Stomach smooth muscle (tissue), 2 donors: ENCODE measurements around the gene LAX1.

Source experiments
- H3K27ac ChIP-seq: one replicate; pipeline ENCODE4 v1.7.0; 2013; ENCODE audit warnings: mild to moderate bottlenecking, low read length, inconsistent platforms
- H3K27me3 ChIP-seq, 2 donors: one replicate each; pipeline ENCODE4 v1.7.0; 2013; ENCODE audit warnings: low read length in 2 of 2; ENCODE audit not compliant: insufficient read depth in 2 of 2, control insufficient read depth in 1 of 2
- H3K36me3 ChIP-seq, 2 donors: one replicate each; pipeline ENCODE4 v1.7.0; 2013; ENCODE audit warnings: low read length in 2 of 2; ENCODE audit not compliant: control insufficient read depth in 2 of 2, insufficient read depth in 2 of 2
- H3K4me1 ChIP-seq: one replicate; pipeline ENCODE4 v1.7.0; 2013; ENCODE audit warnings: low read length; ENCODE audit not compliant: control insufficient read depth, insufficient read depth
- H3K4me3 ChIP-seq, 2 donors: one replicate each; pipeline ENCODE4 v1.7.0; 2013; ENCODE audit warnings: low read length in 2 of 2
- H3K9ac ChIP-seq, 2 donors: one replicate each; pipeline ENCODE4 v1.7.0; 2013; ENCODE audit warnings: low read length in 2 of 2, mild to moderate bottlenecking in 1 of 2
- H3K9me3 ChIP-seq, 2 donors: one replicate each; pipeline ENCODE4 v1.7.0; 2013; ENCODE audit warnings: low read length in 2 of 2; ENCODE audit not compliant: control insufficient read depth in 2 of 2
- donor health status: healthy.
- donor health status: Pancreatic carcinoma.

The LAX1 gene, protein sequence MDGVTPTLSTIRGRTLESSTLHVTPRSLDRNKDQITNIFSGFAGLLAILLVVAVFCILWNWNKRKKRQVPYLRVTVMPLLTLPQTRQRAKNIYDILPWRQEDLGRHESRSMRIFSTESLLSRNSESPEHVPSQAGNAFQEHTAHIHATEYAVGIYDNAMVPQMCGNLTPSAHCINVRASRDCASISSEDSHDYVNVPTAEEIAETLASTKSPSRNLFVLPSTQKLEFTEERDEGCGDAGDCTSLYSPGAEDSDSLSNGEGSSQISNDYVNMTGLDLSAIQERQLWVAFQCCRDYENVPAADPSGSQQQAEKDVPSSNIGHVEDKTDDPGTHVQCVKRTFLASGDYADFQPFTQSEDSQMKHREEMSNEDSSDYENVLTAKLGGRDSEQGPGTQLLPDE

GRCh38 chr1:203765029-203765837 is at the start of gene LAX1:
Gene LAX1 (plus strand): TSS chr1:203765183. CDS start chr1:203765566, 383 bp downstream.
- Histone ChIP-seq H3K27me3 (no peaks in the 10 kb centered on the region), H3K36me3 (no peaks in the 10 kb centered on the region), H3K4me3 (peak within 1 kb of the TSS in 1 of 2 donors; percentile 15), H3K9ac (no peak within 1 kb of the TSS), H3K27ac (no peak within 1 kb of the TSS), H3K9me3 (no peaks in the 10 kb centered on the region), H3K4me1 (peaks cover 9% of the 10 kb centered on the region)

- Histone ChIP-seq H3K27me3 (no peaks in the 10 kb centered on the region), H3K9ac (no peak overlapping the region), H3K36me3 (peaks cover 55 to 57% of the 10 kb centered on the region in 2 donors), H3K9me3 (no peaks in the 10 kb centered on the region), H3K4me3 (no peak overlapping the region), H3K4me1 (no peaks in the 10 kb centered on the region), H3K27ac (no peak overlapping the region)
Observed at GRCh38 chr1:203717120-203717519, 47.9 kb upstream of the LAX1 start.

GRCh38 chr1:203720242-203720641 is 44.7 kb upstream of the LAX1 start:
- H3K4me1 ChIP-seq = no peaks in the 10 kb centered on the region
- no peak overlapping the region for H3K27ac ChIP-seq
- H3K9me3 ChIP-seq = no peaks in the 10 kb centered on the region
- H3K27me3 ChIP-seq = no peaks in the 10 kb centered on the region
- H3K9ac ChIP-seq = no peak overlapping the region
- H3K4me3 ChIP-seq = no peak overlapping the region
- peaks cover 49 to 53% of the 10 kb centered on the region in 2 donors for H3K36me3 ChIP-seq

DNA sequence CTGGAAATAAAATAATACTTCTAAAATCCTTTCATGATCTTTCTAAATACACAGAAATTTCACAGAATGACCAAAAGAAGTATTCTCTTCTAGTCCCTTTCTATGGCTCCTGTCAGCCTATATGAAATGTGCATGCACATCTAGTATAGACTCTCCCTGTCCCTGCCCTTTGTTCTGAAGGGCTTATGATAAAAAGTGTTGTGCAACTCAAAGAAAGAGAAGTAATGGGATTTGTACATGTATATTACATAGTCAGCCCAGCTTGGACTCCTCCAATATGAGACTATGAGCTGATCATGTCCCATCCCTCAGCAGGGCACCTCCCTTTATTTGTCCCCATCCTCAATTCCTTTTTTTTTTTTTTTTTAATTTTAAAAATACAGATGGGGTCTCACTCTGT is 42.1 kb upstream of the LAX1 start:
- H3K9me3 ChIP-seq = no peaks in the 10 kb centered on the region
- H3K36me3 ChIP-seq = peaks cover 60 to 69% of the 10 kb centered on the region in 2 donors
- H3K4me3 ChIP-seq = no peak overlapping the region
- no peak overlapping the region for H3K9ac ChIP-seq
- H3K27ac ChIP-seq = no peak overlapping the region
- H3K4me1 ChIP-seq = no peaks in the 10 kb centered on the region
- no peaks in the 10 kb centered on the region for H3K27me3 ChIP-seq

DNA sequence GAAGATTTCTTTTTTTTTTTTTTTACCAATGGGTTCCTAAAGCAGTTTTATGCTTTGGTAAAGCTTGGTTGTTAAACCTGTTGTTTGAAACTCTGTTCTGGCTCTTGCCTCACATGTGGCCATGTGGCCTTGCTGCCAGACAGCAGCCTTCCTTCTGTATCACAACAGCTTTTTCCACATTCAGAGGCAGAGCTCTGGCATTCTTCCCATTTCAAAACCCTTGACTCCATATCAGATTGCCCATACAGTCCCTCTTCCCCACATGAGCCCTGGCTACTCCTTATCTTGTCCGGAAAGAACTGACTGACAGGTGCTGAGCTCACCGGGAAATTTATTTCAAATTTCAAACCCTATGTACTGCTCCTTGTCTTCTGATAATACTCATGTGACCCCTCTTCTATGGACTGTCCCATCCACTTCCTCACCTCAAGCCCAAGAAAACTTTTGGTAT is 38.5 kb upstream of the LAX1 start:
- H3K4me3 ChIP-seq = no peak overlapping the region
- no peaks in the 10 kb centered on the region for H3K4me1 ChIP-seq
- H3K36me3 ChIP-seq = peaks cover 68 to 70% of the 10 kb centered on the region in 2 donors
- no peaks in the 10 kb centered on the region for H3K9me3 ChIP-seq
- H3K27ac ChIP-seq = no peak overlapping the region
- no peak overlapping the region for H3K9ac ChIP-seq
- no peaks in the 10 kb centered on the region for H3K27me3 ChIP-seq

- Histone ChIP-seq H3K27ac (no peak overlapping the region), H3K4me3 (no peak overlapping the region), H3K4me1 (no peaks in the 10 kb centered on the region), H3K9ac (no peak overlapping the region), H3K27me3 (no peaks in the 10 kb centered on the region), H3K9me3 (no peaks in the 10 kb centered on the region), H3K36me3 (peaks cover 55 to 67% of the 10 kb centered on the region in 2 donors)
Observed at GRCh38 chr1:203733009-203733863, 31.7 kb upstream of the LAX1 start.

DNA sequence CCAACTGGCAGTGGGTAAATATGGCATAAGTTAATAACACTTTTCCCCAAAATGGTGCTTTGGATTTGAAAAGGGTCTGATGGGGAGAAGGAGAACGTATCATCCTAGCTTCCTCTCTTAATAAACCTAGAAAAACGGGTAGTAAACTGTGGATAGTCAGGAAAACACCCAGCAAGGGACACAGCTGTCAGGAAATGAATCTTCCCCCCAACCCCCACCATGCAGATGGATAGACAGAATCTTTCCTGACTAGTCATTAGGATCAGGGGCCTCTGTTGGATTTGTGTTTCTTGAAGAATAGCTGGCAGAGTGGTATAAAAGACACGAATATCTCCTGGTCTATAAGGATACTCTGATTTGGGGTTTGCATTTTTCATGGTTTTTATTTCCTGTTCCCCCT is 22.5 kb upstream of the LAX1 start:
- no peak overlapping the region for H3K27ac ChIP-seq
- H3K4me3 ChIP-seq = no peak overlapping the region
- peaks cover 7% of the 10 kb centered on the region for H3K4me1 ChIP-seq
- no peak overlapping the region for H3K9ac ChIP-seq
- no peaks in the 10 kb centered on the region for H3K27me3 ChIP-seq
- H3K36me3 ChIP-seq = peaks cover 41 to 46% of the 10 kb centered on the region in 2 donors
- H3K9me3 ChIP-seq = no peaks in the 10 kb centered on the region

DNA sequence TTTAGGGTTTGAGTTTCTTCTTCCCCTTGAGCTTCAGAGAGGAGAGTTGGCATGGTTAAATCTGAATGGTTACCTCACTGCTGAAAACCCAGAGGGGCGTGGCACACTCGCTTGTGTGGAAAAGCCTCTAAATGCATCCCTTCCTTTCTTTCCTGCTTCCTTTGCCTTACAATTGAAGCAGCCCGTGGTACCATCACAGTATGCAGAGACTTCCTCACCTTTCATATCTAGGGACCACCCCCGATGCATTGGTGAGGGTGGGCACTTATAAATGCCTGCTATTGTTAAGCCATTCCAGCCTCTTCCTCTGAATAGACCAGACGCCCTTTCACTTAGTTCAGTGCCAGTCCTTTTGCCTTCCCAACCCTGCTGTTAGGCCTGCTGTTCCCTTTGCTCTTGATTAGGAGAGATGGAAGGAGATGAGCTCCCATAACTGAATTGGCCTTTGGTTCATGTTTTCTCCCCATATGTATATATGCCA is 21.9 kb upstream of the LAX1 start:
- Histone ChIP-seq H3K36me3 (peaks cover 35 to 40% of the 10 kb centered on the region in 2 donors), H3K4me3 (no peak overlapping the region), H3K9ac (no peak overlapping the region), H3K27me3 (no peaks in the 10 kb centered on the region), H3K9me3 (no peaks in the 10 kb centered on the region), H3K27ac (no peak overlapping the region), H3K4me1 (peaks cover 7% of the 10 kb centered on the region)

DNA sequence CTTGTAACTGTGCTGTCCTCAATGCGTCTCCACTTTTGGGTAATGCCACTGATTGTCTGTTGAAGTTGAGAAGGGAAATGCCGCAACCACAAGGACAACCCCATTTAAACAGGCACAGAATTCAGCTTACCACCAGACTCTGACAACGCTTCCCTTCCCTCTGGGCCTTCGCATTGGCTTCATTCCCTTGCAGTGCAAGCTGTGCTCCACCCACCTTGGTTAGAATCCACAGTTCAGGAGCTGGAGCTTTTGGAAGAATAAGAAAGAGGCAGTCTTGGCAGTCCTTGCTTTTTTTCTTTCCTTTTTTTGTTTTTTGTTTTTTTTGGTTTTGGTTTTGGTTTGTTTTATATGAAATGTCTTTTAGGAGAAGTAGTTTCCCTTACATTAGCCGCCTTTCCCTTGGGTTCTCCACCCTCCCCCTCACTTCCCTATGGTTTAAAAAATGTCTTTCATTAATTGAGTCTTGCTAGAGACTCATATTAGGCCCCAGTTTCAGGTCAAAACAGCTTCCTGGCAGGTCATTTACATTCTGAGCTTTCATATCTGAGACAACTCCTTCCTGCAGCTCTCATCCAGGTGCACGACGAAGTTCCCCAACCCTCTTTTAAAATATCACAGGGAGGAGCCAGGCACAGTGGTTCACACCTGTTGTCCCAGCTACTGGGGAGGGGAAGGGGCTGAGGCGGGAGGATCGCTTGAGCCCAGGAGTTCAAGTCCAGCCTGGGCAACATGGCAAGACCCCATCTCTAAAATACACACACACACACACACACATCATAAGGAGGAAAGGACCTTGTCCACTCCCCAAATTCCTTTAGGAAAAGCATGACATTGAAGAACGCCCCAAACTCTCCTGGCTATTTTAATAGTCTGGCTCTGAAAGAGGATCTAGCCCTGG is 20.7 kb upstream of the LAX1 start:
- no peaks in the 10 kb centered on the region for H3K9me3 ChIP-seq
- peak overlapping the region in 1 of 2 donors; percentile 16 for H3K4me3 ChIP-seq
- no peak overlapping the region for H3K9ac ChIP-seq
- no peak overlapping the region for H3K27ac ChIP-seq
- H3K36me3 ChIP-seq = peaks cover 25 to 29% of the 10 kb centered on the region in 2 donors
- H3K4me1 ChIP-seq = peaks cover 7% of the 10 kb centered on the region
- H3K27me3 ChIP-seq = no peaks in the 10 kb centered on the region
